Cardiac septum (tissue), 1 donor: ENCODE measurements around the gene LSP1. TPM values are rescaled to one million over a fixed set of nuclear protein-coding genes. Genes with fewer than 3 reads are reported as not detected.

Experiments used
- DNase-seq: peaks from one replicate; pipeline ENCODE4 v3.0.0-alpha.2; 2020; ENCODE audit warnings: low spot score
- intact Hi-C: fragments of 100-400 bp; cut with DNase I; formaldehyde crosslinking; loops from one replicate; pipeline ENCODE4 v1.14.0; 2022
- total RNA-seq: library from RNA; stranded (reverse); fragmentation: NEBNext Ultra II Directional; extraction: Animal tissue kit (Norgen Biotek cat#: 25700); gene quantifications from one replicate; pipeline ENCODE4 v1.2.1, GENCODE V29; 2021
- donor health status: DM: no; HTN: no; CAD: no.

LSP1 gene
- total RNA-seq, 1 donor from 2014 or later = 35.1 TPM

DNA sequence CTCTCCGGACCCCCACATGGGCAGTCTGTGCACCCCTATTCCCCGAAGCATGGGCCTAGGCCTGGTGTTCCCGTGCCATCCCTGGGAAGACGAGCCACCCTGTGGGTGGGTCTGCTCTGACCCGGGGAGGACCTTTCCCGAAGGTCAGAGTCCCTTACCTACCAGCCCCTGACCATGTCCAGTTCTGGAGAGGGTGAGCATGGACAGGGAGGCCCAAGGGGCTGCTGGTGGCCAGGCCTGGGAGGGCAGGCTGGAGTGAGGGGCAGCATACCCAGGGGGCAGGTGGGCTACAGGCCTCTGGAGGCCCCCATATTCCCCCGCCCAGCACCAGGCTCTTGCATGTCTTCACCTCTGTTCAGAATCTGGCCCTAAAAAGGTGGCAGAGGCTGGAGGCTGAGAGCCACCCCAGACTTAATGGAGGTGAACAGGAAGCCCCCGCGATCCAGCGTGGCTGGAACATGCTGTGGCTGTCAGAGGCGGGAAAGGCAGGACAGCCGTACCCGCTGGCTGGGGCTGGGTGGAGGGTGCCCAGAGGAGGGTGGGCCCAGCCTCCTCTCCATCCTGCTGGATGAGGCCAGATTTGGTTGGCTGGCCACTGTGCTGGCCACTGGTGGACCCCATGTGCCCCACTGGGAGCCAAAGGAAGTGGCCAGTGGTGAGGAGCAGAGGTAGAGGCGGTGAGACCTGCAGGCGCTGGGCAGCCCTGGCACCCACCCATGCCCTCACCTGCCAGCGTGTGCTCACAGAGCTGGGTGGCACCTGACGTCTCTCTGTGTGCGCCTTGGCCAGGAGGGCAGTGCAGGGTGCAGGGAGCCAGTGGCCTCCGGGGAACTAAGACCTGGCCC lies 29.3 kb upstream of the LSP1 start:
- intact Hi-C loops = no loop called here
- no peak for DNase-seq

GRCh38 chr11:1824221-1825038 lies 28.5 kb upstream of the LSP1 start:
- no peak for DNase-seq
- intact Hi-C loops = loop anchor here (5.0 kb wide), 2 partner anchors 62 to 107 kb away; partner anchors contain the start of gene CTSD

GRCh38 chr11:1825039-1825740 lies 27.7 kb upstream of the LSP1 start:
- intact Hi-C loops = loop anchor here (5.0 kb wide), 2 partner anchors 63 to 108 kb away; partner anchors contain the start of gene CTSD

GRCh38 chr11:1825785-1826451 lies 27.0 kb upstream of the LSP1 start:
- no peak for DNase-seq
- intact Hi-C loops = loop anchor here (5.0 kb wide), 2 partner anchors 64 to 109 kb away; partner anchors contain the start of gene CTSD

More at GRCh38 chr11:1825039-1825740, 27.7 kb upstream of the LSP1 start:
- peak; percentile 87 for DNase-seq

- no peak for DNase-seq
- intact Hi-C loops = loop anchor here (5.0 kb wide), 2 partner anchors 64 to 109 kb away; partner anchors contain the start of gene CTSD
Observed at GRCh38 chr11:1826552-1827094, 26.3 kb upstream of the LSP1 start.

- DNase-seq = no peak
- intact Hi-C loops = loop anchor here (5.0 kb wide), 2 partner anchors 65 to 110 kb away; partner anchors contain the start of gene CTSD
Observed at GRCh38 chr11:1827095-1827813, 25.6 kb upstream of the LSP1 start.

DNA sequence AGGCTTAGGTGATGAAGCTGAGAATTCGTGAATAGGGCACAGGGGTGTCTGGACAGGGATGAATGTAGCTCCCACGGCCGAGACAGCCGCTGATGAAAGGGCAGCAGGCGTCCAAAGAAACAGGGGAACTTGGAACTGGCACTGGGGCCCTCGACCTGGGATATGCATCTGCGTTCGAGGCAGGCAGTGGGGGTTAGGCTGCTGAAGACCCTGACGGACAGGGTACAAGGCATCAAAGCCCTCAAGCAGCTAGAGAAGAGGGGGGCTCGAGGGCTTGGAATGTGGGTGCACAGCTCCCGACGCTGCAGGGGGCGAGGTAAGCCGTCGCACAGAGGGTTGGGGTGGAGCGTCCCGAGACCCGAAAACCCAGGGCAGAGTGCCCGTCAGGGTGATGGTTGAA lies 25.0 kb upstream of the LSP1 start:
- intact Hi-C loops = loop anchor here (5.0 kb wide), 2 partner anchors 66 to 111 kb away; partner anchors contain the start of gene CTSD
- DNase-seq = no peak

- intact Hi-C loops = loop anchor here (5.0 kb wide), 2 partner anchors 66 to 111 kb away; partner anchors contain the start of gene CTSD
- no peak for DNase-seq
Observed at GRCh38 chr11:1828542-1828941, 24.3 kb upstream of the LSP1 start.

GRCh38 chr11:1829039-1829820 lies 23.7 kb upstream of the LSP1 start:
- no peak for DNase-seq
- intact Hi-C loops = loop anchor here (5.0 kb wide), 2 partner anchors 67 to 112 kb away; partner anchors contain the start of gene CTSD

GRCh38 chr11:1830004-1830321 lies 22.9 kb upstream of the LSP1 start:
- no peak for DNase-seq
- intact Hi-C loops = no loop called here

GRCh38 chr11:1830322-1831223 lies 22.3 kb upstream of the LSP1 start:
- intact Hi-C loops = no loop called here
- DNase-seq = no peak

GRCh38 chr11:1831338-1832210 lies 21.3 kb upstream of the LSP1 start:
- no peak for DNase-seq
- intact Hi-C loops = loop anchor here (1.0 to 2.0 kb wide), 2 partner anchors 137 to 179 kb away; no protein-coding TSS in a partner anchor

- intact Hi-C loops = loop anchor here (1.0 to 2.0 kb wide), 2 partner anchors 138 to 180 kb away; no protein-coding TSS in a partner anchor
- DNase-seq = no peak
Observed at GRCh38 chr11:1832211-1832919, 20.5 kb upstream of the LSP1 start.

- DNase-seq = no peak
- intact Hi-C loops = loop anchor here (1.0 to 2.0 kb wide), 2 partner anchors 139 to 180 kb away; no protein-coding TSS in a partner anchor
Observed at GRCh38 chr11:1832920-1833295, 20.0 kb upstream of the LSP1 start.
